ENCODE results near the gene ALDH1L2.

ALDH1L2 gene

DNA sequence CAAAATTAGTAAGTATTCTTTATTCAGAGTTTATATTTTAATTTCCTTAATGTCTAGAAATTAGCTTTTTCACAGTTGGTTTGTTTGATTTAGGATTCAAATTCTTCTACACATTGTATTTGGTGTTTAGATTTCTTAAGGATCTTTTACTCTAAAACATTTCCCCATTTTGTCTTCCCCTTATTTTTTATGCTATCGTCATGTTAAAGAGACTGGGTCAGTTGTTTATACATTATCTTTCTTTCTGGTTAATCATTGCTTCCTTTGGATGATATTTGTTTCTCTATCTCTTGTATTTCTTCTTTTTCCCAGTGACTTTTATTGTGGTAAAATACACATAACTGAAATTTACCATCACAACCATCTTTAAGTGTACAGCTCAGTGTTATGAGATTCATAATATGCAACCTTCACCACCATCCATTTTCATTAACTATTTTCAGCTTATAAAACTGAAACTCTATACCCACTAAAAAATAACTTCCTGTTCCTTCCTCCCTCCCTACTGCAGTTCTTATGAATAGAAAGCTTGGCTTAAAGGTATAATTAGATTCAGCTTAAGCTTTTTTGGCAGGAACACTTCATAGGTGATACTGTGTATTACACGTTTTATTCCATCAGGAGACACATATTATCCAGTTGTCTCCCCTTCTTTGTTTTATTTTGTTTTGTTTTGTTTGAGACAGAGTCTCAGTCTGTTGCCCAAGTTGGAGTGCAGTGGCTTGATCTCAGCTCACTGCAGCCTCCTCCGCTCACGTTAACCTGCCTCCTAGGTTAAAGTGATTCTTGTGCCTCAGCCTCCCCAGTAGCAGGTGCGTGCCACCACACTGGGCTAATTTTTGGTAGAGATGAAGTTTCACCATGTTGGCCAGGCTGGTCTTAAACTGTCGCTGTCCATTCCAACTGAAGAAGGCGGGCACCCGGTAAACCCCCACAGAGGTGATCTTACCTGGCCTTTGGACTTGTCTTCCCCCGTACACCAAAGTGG is 53.1 kb downstream of the ALDH1L2 start:
- CTCF ChIA-PET: interaction anchor here (1.2 kb wide), 1 partner anchor 23 kb away, joined by 3 read pairs; no protein-coding TSS in a partner anchor
- no peak overlapping the region for H3K27ac ChIP-seq (ENCODE audit: extremely low read depth, low read depth, low read length)
- POLR2A ChIA-PET: no interaction called here
- no peaks in the 10 kb centered on the region for H3K9me3 ChIP-seq (ENCODE audit: control insufficient read depth, insufficient read depth, low read depth, low read length)
- H3K4me3 ChIP-seq (ENCODE audit: low read depth, low read length): no peak overlapping the region
- no peaks in the 10 kb centered on the region for H3K36me3 ChIP-seq (ENCODE audit: control insufficient read depth in 2 of 2, insufficient read depth in 1 of 2, low read length in 2 of 2)
- no peak for TF ChIP-seq ZNF510 (tag by site-specific recombination; IDR thresholded peaks at IDR 0.05; ENCODE audit: insufficient replicate concordance)
- TF ChIP-seq ZNF426 (tag by site-specific recombination; IDR thresholded peaks at IDR 0.05): no peak
- TF ChIP-seq ZNF76 (tag by site-specific recombination; IDR thresholded peaks at IDR 0.05; ENCODE audit: borderline replicate concordance, low read depth): no peak
- no peak for TF ChIP-seq GLIS2 (tag by site-specific recombination; IDR thresholded peaks at IDR 0.05)
- no peak for TF ChIP-seq MZF1 (tag by site-specific recombination; IDR thresholded peaks at IDR 0.05; ENCODE audit: borderline replicate concordance)
- TF ChIP-seq, protein P1, sequence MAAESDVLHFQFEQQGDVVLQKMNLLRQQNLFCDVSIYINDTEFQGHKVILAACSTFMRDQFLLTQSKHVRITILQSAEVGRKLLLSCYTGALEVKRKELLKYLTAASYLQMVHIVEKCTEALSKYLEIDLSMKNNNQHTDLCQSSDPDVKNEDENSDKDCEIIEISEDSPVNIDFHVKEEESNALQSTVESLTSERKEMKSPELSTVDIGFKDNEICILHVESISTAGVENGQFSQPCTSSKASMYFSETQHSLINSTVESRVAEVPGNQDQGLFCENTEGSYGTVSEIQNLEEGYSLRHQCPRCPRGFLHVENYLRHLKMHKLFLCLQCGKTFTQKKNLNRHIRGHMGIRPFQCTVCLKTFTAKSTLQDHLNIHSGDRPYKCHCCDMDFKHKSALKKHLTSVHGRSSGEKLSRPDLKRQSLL (tag by site-specific recombination; IDR thresholded peaks at IDR 0.05): no peak
- no peak for TF ChIP-seq RBAK (tag by site-specific recombination; IDR thresholded peaks at IDR 0.05)
- no peak for TF ChIP-seq ZNF10 (tag by site-specific recombination; IDR thresholded peaks at IDR 0.05)
- TF ChIP-seq ZNF544 (tag by site-specific recombination; IDR thresholded peaks at IDR 0.05): no peak
- TF ChIP-seq ZNF202 (tag by site-specific recombination; IDR thresholded peaks at IDR 0.05; ENCODE audit: borderline replicate concordance): no peak
- no peak for TF ChIP-seq ZNF335 (tag by site-specific recombination; conservative IDR thresholded peaks at IDR 0.05)
- no peaks in the 10 kb centered on the region for H3K4me1 ChIP-seq (ENCODE audit: control insufficient read depth, insufficient read depth, low read length)

DNA sequence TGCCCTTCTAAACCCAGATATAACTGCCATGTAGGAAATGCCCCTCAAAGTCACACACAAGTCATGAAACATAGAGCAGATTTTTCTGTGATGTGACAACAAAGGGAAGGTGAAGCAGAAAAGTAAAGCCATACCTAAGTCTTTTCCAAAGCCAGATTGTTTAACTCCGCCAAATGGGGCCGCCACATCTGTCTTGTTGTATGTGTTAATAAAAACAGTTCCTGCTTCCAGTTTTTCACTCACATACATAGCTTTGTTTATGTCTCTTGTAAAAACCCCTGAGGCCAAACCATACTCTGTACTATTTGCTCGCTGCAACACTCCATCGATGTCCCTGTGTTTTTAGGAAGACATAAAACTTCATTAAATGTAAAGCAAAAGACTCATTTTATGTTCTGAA is 57.8 kb downstream of the ALDH1L2 start:
- Histone ChIP-seq H3K4me1 (ENCODE audit: control insufficient read depth, insufficient read depth, low read length) (no peaks in the 10 kb centered on the region; the same call in 1 of the 2 replicates), H3K36me3 (ENCODE audit: control insufficient read depth in 2 of 2, insufficient read depth in 1 of 2, low read length in 2 of 2) (no peaks in the 10 kb centered on the region), H3K27ac (ENCODE audit: extremely low read depth, low read depth, low read length) (no peak overlapping the region), H3K9me3 (ENCODE audit: control insufficient read depth, insufficient read depth, low read depth, low read length) (no peaks in the 10 kb centered on the region), H3K4me3 (ENCODE audit: low read depth, low read length) (no peak overlapping the region)
- no peak for TF ChIP-seq ZFP37 (tag by site-specific recombination; IDR thresholded peaks at IDR 0.05)
- TF ChIP-seq, protein P2, sequence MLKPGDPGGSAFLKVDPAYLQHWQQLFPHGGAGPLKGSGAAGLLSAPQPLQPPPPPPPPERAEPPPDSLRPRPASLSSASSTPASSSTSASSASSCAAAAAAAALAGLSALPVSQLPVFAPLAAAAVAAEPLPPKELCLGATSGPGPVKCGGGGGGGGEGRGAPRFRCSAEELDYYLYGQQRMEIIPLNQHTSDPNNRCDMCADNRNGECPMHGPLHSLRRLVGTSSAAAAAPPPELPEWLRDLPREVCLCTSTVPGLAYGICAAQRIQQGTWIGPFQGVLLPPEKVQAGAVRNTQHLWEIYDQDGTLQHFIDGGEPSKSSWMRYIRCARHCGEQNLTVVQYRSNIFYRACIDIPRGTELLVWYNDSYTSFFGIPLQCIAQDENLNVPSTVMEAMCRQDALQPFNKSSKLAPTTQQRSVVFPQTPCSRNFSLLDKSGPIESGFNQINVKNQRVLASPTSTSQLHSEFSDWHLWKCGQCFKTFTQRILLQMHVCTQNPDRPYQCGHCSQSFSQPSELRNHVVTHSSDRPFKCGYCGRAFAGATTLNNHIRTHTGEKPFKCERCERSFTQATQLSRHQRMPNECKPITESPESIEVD (tag by site-specific recombination; IDR thresholded peaks at IDR 0.05): peak; percentile 36
- CTCF ChIA-PET: no interaction called here
- POLR2A ChIA-PET: no interaction called here

DNA sequence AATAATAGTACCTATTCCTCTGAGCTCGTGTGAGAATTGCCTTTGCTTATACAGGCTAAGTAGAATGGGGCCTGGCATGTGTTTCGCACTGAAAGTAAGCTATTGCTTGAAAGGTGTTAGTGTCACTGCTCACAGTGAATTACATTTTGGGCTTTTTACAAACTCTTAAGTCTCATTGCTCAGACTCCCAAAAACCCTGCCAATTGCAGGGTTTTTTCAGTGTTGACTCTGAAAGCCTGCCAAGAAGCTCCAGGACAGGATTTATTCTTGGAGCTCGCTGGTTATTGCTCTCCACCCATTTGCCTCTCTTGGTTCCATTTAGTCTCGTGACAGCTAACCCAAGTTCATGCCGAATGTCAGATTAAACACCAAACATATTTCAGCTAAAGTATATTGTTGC is 58.4 kb downstream of the ALDH1L2 start:
- no peaks in the 10 kb centered on the region for H3K9me3 ChIP-seq (ENCODE audit: control insufficient read depth, insufficient read depth, low read depth, low read length)
- CTCF ChIA-PET: no interaction called here
- H3K4me3 ChIP-seq (ENCODE audit: low read depth, low read length): no peak overlapping the region
- TF ChIP-seq ZFP3 (tag by site-specific recombination; IDR thresholded peaks at IDR 0.05; ENCODE audit: low read depth): no peak
- TF ChIP-seq, protein P3, sequence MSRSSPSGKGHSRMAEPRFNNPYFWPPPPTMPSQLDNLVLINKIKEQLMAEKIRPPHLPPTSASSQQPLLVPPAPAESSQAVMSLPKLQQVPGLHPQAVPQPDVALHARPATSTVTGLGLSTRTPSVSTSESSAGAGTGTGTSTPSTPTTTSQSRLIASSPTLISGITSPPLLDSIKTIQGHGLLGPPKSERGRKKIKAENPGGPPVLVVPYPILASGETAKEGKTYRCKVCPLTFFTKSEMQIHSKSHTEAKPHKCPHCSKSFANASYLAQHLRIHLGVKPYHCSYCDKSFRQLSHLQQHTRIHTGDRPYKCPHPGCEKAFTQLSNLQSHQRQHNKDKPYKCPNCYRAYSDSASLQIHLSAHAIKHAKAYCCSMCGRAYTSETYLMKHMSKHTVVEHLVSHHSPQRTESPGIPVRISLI (tag by site-specific recombination; IDR thresholded peaks at IDR 0.05): 0 out of 2 replicates have a peak, but pooled peaks have one; percentile 27
- TF ChIP-seq, protein P2 (tag by site-specific recombination; IDR thresholded peaks at IDR 0.05): peak; percentile 11; the same call in 1 of the 2 replicates
- H3K36me3 ChIP-seq (ENCODE audit: control insufficient read depth in 2 of 2, insufficient read depth in 1 of 2, low read length in 2 of 2): no peaks in the 10 kb centered on the region
- H3K4me1 ChIP-seq (ENCODE audit: control insufficient read depth, insufficient read depth, low read length): no peaks in the 10 kb centered on the region; the same call in 1 of the 2 replicates
- H3K27ac ChIP-seq (ENCODE audit: extremely low read depth, low read depth, low read length): no peak overlapping the region
- POLR2A ChIA-PET: no interaction called here

Measured in HEK293 (cell line).